IMR-90 (cell line): ENCODE data around the gene ATP11A. TPM values are rescaled to one million over a fixed set of nuclear protein-coding genes. Genes with fewer than 3 reads are reported as not detected.

Source experiments
- ATAC-seq: fragments of 200-7000 bp; cut with Tn5 transposase; 2 replicates; pipeline ENCODE4 v1.9.1; 2020; ENCODE audit warnings: low read depth, mild to moderate bottlenecking, moderate library complexity
- BruUV-seq: library from RNA; stranded (reverse); fragments of 400-500 nt; replicated peaks from 2 replicates; lab custom pipeline; 2021; lab: Mats Ljungman, UMichigan
- CTCF ChIA-PET: fragments of 300-600 bp; formaldehyde crosslinking; extraction: SDS; loops from one replicate; lab custom pipeline; 2021; ENCODE audit warnings: antibody characterized with exemption; lab: Yijun Ruan, JAX
- POLR2A ChIA-PET: fragments of 300-600 bp; sonication (Branson Sonifier 250); formaldehyde crosslinking; loops from one replicate; lab custom pipeline; 2022; ENCODE audit warnings: antibody characterized with exemption; ENCODE audit not compliant: unreplicated experiment; lab: Charles Lee
- DNase-seq: peaks from one replicate; pipeline ENCODE4 v3.0.0; 2013
- H2AFZ ChIP-seq: replicated peaks from 2 replicates; pipeline ENCODE3; 2013; ENCODE audit warnings: low read length, mild to moderate bottlenecking; ENCODE audit not compliant: poor library complexity
- H2AK5ac ChIP-seq: 2 replicates; pipeline ENCODE4 v1.6.1; 2013; ENCODE audit warnings: low read depth, low read length, inconsistent platforms
- H2AK9ac ChIP-seq: replicated peaks from 2 replicates; pipeline ENCODE3; 2013; ENCODE audit warnings: mild to moderate bottlenecking, low read depth, low read length, moderate library complexity; ENCODE audit not compliant: poor library complexity
- H2BK120ac ChIP-seq: 2 replicates; pipeline ENCODE4 v1.6.1; 2013; ENCODE audit warnings: low read depth, low read length, inconsistent platforms
- H2BK15ac ChIP-seq: 3 replicates; pipeline ENCODE4 v1.6.1; 2013; ENCODE audit warnings: low read depth, low read length, inconsistent platforms
- H2BK20ac ChIP-seq: 2 replicates; pipeline ENCODE4 v1.6.1; 2013; ENCODE audit warnings: low read depth, mild to moderate bottlenecking, inconsistent platforms, low read length, moderate library complexity
- H2BK5ac ChIP-seq: 2 replicates; pipeline ENCODE4 v1.6.1; 2013; ENCODE audit warnings: mild to moderate bottlenecking, low read depth, low read length, inconsistent platforms; ENCODE audit not compliant: poor library complexity, severe bottlenecking
- H3K14ac ChIP-seq: replicated peaks from 2 replicates; pipeline ENCODE4 v1.6.1; 2013; ENCODE audit warnings: low read depth, low read length, inconsistent platforms
- H3K18ac ChIP-seq: 2 replicates; pipeline ENCODE4 v1.6.1; 2013; ENCODE audit warnings: low read depth, low read length, control low read depth
- H3K23ac ChIP-seq: 2 replicates; pipeline ENCODE4 v1.6.1; 2013; ENCODE audit warnings: low read depth, low read length, inconsistent platforms
- H3K27ac ChIP-seq: 2 replicates; pipeline ENCODE4 v1.5.1; 2013; ENCODE audit warnings: mild to moderate bottlenecking, control low read depth, low read length; ENCODE audit not compliant: insufficient read depth
- H3K27me3 ChIP-seq: 2 replicates; pipeline ENCODE4 v1.6.1; 2013; ENCODE audit warnings: low read length; ENCODE audit not compliant: control insufficient read depth, insufficient read depth
- H3K36me3 ChIP-seq: 2 replicates; pipeline ENCODE4 v1.6.1; 2013; ENCODE audit warnings: low read length, mixed read lengths; ENCODE audit not compliant: control insufficient read depth, insufficient read depth
- H3K4ac ChIP-seq: 2 replicates; pipeline ENCODE4 v1.6.1; 2013; ENCODE audit warnings: low read depth, low read length, inconsistent platforms
- H3K4me1 ChIP-seq: 2 replicates; pipeline ENCODE4 v1.6.1; 2013; ENCODE audit warnings: low read length, mixed read lengths; ENCODE audit not compliant: control insufficient read depth, insufficient read depth
- H3K4me2 ChIP-seq: 2 replicates; pipeline ENCODE4 v1.6.1; 2013; ENCODE audit warnings: low read depth, mild to moderate bottlenecking, control low read depth, low read length, moderate library complexity
- H3K4me3 ChIP-seq: 2 replicates; pipeline ENCODE4 v1.5.1; 2013; ENCODE audit warnings: low read depth, mild to moderate bottlenecking, control low read depth, low read length, moderate library complexity; ENCODE audit not compliant: insufficient read depth
- H3K56ac ChIP-seq: 2 replicates; pipeline ENCODE4 v1.6.1; 2013; ENCODE audit warnings: low read length, inconsistent platforms; ENCODE audit not compliant: insufficient read depth; ENCODE audit errors: extremely low read depth
- H3K79me1 ChIP-seq, 2 experiments: 2 replicates each; pipeline ENCODE4 v1.6.1; 2013; ENCODE audit warnings: low read length in 2 of 2, inconsistent platforms in 1 of 2, low read depth in 1 of 2
- H3K9ac ChIP-seq: 2 replicates; pipeline ENCODE4 v1.6.1; 2013; ENCODE audit warnings: low read depth, low read length, control low read depth
- H3K9me1 ChIP-seq: 2 replicates; pipeline ENCODE4 v1.6.1; 2013; ENCODE audit warnings: low read length, inconsistent platforms; ENCODE audit not compliant: insufficient read depth
- H3K9me3 ChIP-seq: 2 replicates; pipeline ENCODE4 v1.6.1; 2013; ENCODE audit warnings: low read length; ENCODE audit not compliant: control insufficient read depth, insufficient read depth
- H4K20me1 ChIP-seq: 2 replicates; pipeline ENCODE4 v1.6.1; 2013; ENCODE audit warnings: low read length, inconsistent platforms; ENCODE audit not compliant: insufficient read depth
- H4K5ac ChIP-seq: 2 replicates; pipeline ENCODE4 v1.6.1; 2013; ENCODE audit warnings: mild to moderate bottlenecking, low read depth, low read length, control low read depth
- H4K8ac ChIP-seq, 2 experiments: 2 replicates each; pipeline ENCODE4 v1.6.1; 2013; ENCODE audit warnings: low read depth in 2 of 2, low read length in 2 of 2, control low read depth in 1 of 2, inconsistent platforms in 1 of 2
- H4K91ac ChIP-seq: 2 replicates; pipeline ENCODE4 v1.6.1; 2013; ENCODE audit warnings: low read depth, low read length, inconsistent platforms; ENCODE audit not compliant: insufficient read depth
- BHLHE40 ChIP-seq: fragments of 150-350 bp; IDR thresholded peaks from 2 replicates; pipeline ENCODE4 v1.6.1; 2016; ENCODE audit warnings: mild to moderate bottlenecking, low read depth, low read length
- CHD1 ChIP-seq: IDR thresholded peaks from 2 replicates; pipeline ENCODE4 v1.6.1; 2012; ENCODE audit warnings: low read depth, low read length, improper control_type of control experiment
- FOS ChIP-seq: fragments of 150-350 bp; IDR thresholded peaks from 2 replicates; pipeline ENCODE4 v1.6.1; 2016; ENCODE audit warnings: low read depth, low read length
- MAFK ChIP-seq: IDR thresholded peaks from 2 replicates; pipeline ENCODE4 v1.6.1; 2012; ENCODE audit warnings: low read depth, low read length, improper control_type of control experiment
- MAZ ChIP-seq: IDR thresholded peaks from 2 replicates; pipeline ENCODE4 v1.6.1; 2012; ENCODE audit warnings: low read depth, mild to moderate bottlenecking, low read length, improper control_type of control experiment, moderate library complexity, borderline replicate concordance
- MXI1 ChIP-seq: IDR thresholded peaks from 2 replicates; pipeline ENCODE4 v1.6.1; 2012; ENCODE audit warnings: low read depth, mild to moderate bottlenecking, low read length, moderate library complexity, borderline replicate concordance
- NFE2L2 ChIP-seq: fragments of 150-350 bp; IDR thresholded peaks from 2 replicates; pipeline ENCODE4 v1.6.1; 2016; ENCODE audit warnings: low read depth, mild to moderate bottlenecking, low read length
- RAD21 ChIP-seq: IDR thresholded peaks from 2 replicates; pipeline ENCODE4 v1.6.1; 2012; ENCODE audit warnings: low read length, improper control_type of control experiment
- RCOR1 ChIP-seq: IDR thresholded peaks from 2 replicates; pipeline ENCODE4 v1.6.1; 2012; ENCODE audit warnings: mild to moderate bottlenecking, low read length, improper control_type of control experiment; ENCODE audit not compliant: insufficient replicate concordance
- RFX5 ChIP-seq: IDR thresholded peaks from 2 replicates; pipeline ENCODE4 v1.8.0; 2012; ENCODE audit warnings: low read depth, mild to moderate bottlenecking, low read length, moderate library complexity
- SMC3 ChIP-seq: fragments of 150-350 bp; IDR thresholded peaks from 2 replicates; pipeline ENCODE4 v1.6.1; 2016; ENCODE audit warnings: low read depth, mild to moderate bottlenecking, antibody characterized with exemption, low read length, moderate library complexity
- WGBS, 2 experiments: methylation state at CpG; one replicate each; pipeline versions ENCODE4 v1.1.5 to v1.1.7; 2013; ENCODE audit warnings: missing lambda C conversion rate in 2 of 2; ENCODE audit not compliant: insufficient read length in 1 of 2; ENCODE audit errors: extremely low coverage in 2 of 2; 5-methylcytosine and 5-hydroxymethylcytosine counted together
- dilution Hi-C: fragments of 300-500 bp; cut with HindIII; formaldehyde crosslinking; loops from one replicate; pipeline ENCODE4 v1.14.3; 2018; ENCODE audit warnings: low sequenced_read_pairs; ENCODE audit not compliant: unreplicated experiment
- in situ Hi-C: fragments of 300-500 bp; cut with MboI; formaldehyde crosslinking; loops from 3 replicates; pipeline ENCODE4 v1.14.3; 2019; ENCODE audit warnings: low sequenced_read_pairs, inconsistent platforms, mixed read lengths
- intact Hi-C: fragments of 100-400 bp; cut with micrococcal nuclease; formaldehyde crosslinking; loops from 2 replicates; pipeline ENCODE4 v1.10.0; 2022
- polyA plus RNA-seq, 3 experiments: library from polyadenylated mRNA; depleted of rRNA; stranded (reverse); fragments of >200 nt; gene quantifications; 2 replicates each; pipeline ENCODE4 v1.2.3, GENCODE V29; 2012; ENCODE audit warnings: low replicate concordance in 1 of 3
- total RNA-seq: library from RNA; depleted of rRNA; stranded (reverse); fragments of >200 nt; gene quantifications from 2 replicates; pipeline ENCODE4 v1.2.3, GENCODE V29; 2012
- TF ChIP-seq, protein P1 (sequence below): fragments of 150-350 bp; IDR thresholded peaks from 2 replicates; pipeline ENCODE4 v1.6.1; 2017; ENCODE audit warnings: mild to moderate bottlenecking, antibody characterized with exemption, low read length, low read depth
- TF ChIP-seq, protein P2 (sequence below): fragments of 150-350 bp; IDR thresholded peaks from 2 replicates; pipeline ENCODE4 v1.6.1; 2016; ENCODE audit warnings: low read depth, mild to moderate bottlenecking, low read length, moderate library complexity, borderline replicate concordance
- TF ChIP-seq, protein P3 (sequence below): conservative IDR thresholded peaks from 2 replicates; pipeline ENCODE4 v1.5.1; 2012; ENCODE audit warnings: mild to moderate bottlenecking, low read depth, low read length, improper control_type of control experiment

Gene ATP11A
- total and polyA plus RNA-seq, 2 of the 4 experiments (the other 2 are of a cell fraction), result 8.4 to 12.0 TPM

DNA sequence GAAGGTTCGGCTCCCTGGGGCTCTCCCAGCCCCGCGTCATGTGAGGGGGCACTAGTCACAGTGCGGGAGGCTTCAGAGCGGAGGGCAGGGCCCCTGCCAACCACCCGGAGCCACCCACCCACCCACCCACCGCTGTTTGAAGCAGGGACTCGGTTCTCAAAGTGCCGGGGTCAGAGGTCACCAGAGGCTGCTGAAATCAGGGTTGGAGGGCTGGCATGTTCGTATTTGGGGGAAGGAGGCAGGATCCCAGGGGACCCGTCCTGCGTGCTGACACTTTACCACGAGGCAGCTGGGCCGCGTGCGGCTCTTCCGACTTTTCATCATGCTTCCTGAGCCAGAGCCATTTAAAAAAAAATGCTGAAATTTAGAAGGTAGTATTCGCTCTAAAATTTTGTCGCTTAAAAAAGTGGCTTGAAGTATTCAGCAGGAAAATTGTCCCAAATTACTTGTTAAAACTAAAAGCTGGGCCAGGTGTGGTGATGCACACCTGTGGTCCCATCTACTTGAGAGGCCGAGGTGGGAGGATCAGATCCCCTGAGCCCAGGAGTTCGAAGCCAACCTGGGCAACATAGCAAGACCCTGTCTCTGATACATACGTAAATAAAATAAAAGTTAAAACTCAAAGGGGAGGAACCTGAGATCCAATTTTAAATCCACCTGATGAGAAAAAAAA, 21.2 kb downstream of the ATP11A start:
- peak overlapping the region; percentile 35; the same call in 1 of the 2 replicates for H3K9ac ChIP-seq
- ChIA-PET CTCF (no interaction called here), POLR2A (no interaction called here)
- BruUV-seq, result no TSS peak
- no peak for ATAC-seq
- H2BK5ac ChIP-seq, result peak overlapping the region; percentile 79
- peak overlapping the region; percentile 45; the same call in 1 of the 2 replicates for H3K4me2 ChIP-seq
- H2AK9ac ChIP-seq, result no peak overlapping the region
- in situ Hi-C loops, result no loop called here
- peak overlapping the region; percentile 72 for H3K14ac ChIP-seq
- no peak overlapping the region for H3K4me3 ChIP-seq
- dilution Hi-C loops, result no loop called here
- peak overlapping the region; percentile 92; the same call in 1 of the 2 replicates for H4K91ac ChIP-seq
- peaks cover 5% of the 10 kb centered on the region for H3K9me3 ChIP-seq
- H3K4me1 ChIP-seq, result peaks cover 18% of the 10 kb centered on the region
- peak overlapping the region; percentile 87 for H3K4ac ChIP-seq
- H2BK120ac ChIP-seq, result peak overlapping the region; percentile 94
- peaks cover 12% of the 10 kb centered on the region for H3K9me1 ChIP-seq
- peaks cover 12% of the 10 kb centered on the region for H4K20me1 ChIP-seq
- H3K27me3 ChIP-seq, result no peaks in the 10 kb centered on the region
- H4K8ac ChIP-seq, result peak overlapping the region; percentile 65 to 70
- H3K23ac ChIP-seq, result no peak overlapping the region
- peak overlapping the region; percentile 89; the same call in 1 of the 2 replicates for H3K56ac ChIP-seq
- peak overlapping the region; percentile 74; the same call in 1 of the 2 replicates for H2BK20ac ChIP-seq
- H3K27ac ChIP-seq, result peak overlapping the region; percentile 83
- H2BK15ac ChIP-seq, result peak overlapping the region; percentile 77; the same call in 1 of the 3 replicates
- H4K5ac ChIP-seq, result no peak overlapping the region; the same call in 1 of the 2 replicates
- H2AK5ac ChIP-seq, result peak overlapping the region; percentile 74; the same call in 1 of the 2 replicates
- WGBS, 2 experiments, result 93% methylated on average over 6 of the region's 22 CpGs; no CpG with 5 or more reads in 1 of the 2 experiments
- peaks cover 3 to 30% of the 10 kb centered on the region in 2 experiments; a peak in 3 of 4 replicates for H3K79me1 ChIP-seq
- peak overlapping the region; percentile 21; the same call in 1 of the 2 replicates for H3K18ac ChIP-seq
- H3K36me3 ChIP-seq, result no peaks in the 10 kb centered on the region
- peak overlapping the region; percentile 90 for H2AFZ ChIP-seq
- DNase-seq, result no peak
- intact Hi-C loops, result loop anchor here (2.0 kb wide), 1 partner anchor 20 kb away; the partner anchor contains the start of gene ATP11A
- TF ChIP-seq MAZ (no peak), BHLHE40 (no peak), RFX5 (no peak), NFE2L2 (no peak), FOS (no peak), MAFK (no peak), RAD21 (no peak), MXI1 (no peak), RCOR1 (no peak), SMC3 (no peak), CHD1 (no peak)
- TF ChIP-seq, protein P1, sequence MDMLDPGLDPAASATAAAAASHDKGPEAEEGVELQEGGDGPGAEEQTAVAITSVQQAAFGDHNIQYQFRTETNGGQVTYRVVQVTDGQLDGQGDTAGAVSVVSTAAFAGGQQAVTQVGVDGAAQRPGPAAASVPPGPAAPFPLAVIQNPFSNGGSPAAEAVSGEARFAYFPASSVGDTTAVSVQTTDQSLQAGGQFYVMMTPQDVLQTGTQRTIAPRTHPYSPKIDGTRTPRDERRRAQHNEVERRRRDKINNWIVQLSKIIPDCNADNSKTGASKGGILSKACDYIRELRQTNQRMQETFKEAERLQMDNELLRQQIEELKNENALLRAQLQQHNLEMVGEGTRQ, result no peak
- TF ChIP-seq, protein P2, sequence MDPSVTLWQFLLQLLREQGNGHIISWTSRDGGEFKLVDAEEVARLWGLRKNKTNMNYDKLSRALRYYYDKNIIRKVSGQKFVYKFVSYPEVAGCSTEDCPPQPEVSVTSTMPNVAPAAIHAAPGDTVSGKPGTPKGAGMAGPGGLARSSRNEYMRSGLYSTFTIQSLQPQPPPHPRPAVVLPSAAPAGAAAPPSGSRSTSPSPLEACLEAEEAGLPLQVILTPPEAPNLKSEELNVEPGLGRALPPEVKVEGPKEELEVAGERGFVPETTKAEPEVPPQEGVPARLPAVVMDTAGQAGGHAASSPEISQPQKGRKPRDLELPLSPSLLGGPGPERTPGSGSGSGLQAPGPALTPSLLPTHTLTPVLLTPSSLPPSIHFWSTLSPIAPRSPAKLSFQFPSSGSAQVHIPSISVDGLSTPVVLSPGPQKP, result no peak
- TF ChIP-seq, protein P3, sequence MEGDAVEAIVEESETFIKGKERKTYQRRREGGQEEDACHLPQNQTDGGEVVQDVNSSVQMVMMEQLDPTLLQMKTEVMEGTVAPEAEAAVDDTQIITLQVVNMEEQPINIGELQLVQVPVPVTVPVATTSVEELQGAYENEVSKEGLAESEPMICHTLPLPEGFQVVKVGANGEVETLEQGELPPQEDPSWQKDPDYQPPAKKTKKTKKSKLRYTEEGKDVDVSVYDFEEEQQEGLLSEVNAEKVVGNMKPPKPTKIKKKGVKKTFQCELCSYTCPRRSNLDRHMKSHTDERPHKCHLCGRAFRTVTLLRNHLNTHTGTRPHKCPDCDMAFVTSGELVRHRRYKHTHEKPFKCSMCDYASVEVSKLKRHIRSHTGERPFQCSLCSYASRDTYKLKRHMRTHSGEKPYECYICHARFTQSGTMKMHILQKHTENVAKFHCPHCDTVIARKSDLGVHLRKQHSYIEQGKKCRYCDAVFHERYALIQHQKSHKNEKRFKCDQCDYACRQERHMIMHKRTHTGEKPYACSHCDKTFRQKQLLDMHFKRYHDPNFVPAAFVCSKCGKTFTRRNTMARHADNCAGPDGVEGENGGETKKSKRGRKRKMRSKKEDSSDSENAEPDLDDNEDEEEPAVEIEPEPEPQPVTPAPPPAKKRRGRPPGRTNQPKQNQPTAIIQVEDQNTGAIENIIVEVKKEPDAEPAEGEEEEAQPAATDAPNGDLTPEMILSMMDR, result no peak
